Activated gamma-delta T cell treated with Interleukin-2 at 50 U/mL for 16 hours (primary cell): ENCODE measurements around the gene SKIDA1.
"Not testable (repeated sequence)": the region's sequence is repeated elsewhere in the genome, so short reads cannot be mapped to it uniquely, and the experiment has no call there.

Experiments used
- DNase-seq: peaks from one replicate; pipeline ENCODE4 v3.0.0-alpha.2; 2020

Gene SKIDA1

GRCh38 chr10:21525367-21526187 is at the start of gene SKIDA1:
Gene SKIDA1, minus strand, starts transcription at chr10:21525682. Its CDS starts 7,860 bp downstream, at chr10:21517822.
- peak; percentile 42 for DNase-seq

GRCh38 chr10:21574514-21574913 is 49.0 kb upstream of the SKIDA1 start:
- not testable (repeated sequence) for DNase-seq

DNA sequence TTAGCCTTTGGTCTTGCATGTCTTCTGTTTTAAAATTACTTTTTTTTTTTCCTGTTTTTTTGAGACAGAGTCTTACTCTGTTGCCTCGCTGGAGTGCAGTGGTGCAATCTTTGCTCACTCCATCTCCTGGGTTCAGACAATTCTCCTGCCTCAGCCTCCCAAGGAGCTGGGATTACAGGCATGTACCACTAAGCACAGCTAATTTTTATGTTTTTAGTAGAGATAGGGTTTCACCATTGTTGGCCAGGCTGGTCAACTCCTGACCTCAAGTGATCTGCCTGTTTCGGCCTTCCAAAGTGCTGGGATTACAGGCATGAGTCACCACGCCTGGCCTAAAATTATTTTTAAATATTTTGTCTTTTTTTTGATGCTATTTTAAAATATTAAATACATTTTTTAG is 47.1 kb upstream of the SKIDA1 start:
- no peak for DNase-seq

GRCh38 chr10:21570761-21571521 is 45.5 kb upstream of the SKIDA1 start:
- no peak for DNase-seq

DNA sequence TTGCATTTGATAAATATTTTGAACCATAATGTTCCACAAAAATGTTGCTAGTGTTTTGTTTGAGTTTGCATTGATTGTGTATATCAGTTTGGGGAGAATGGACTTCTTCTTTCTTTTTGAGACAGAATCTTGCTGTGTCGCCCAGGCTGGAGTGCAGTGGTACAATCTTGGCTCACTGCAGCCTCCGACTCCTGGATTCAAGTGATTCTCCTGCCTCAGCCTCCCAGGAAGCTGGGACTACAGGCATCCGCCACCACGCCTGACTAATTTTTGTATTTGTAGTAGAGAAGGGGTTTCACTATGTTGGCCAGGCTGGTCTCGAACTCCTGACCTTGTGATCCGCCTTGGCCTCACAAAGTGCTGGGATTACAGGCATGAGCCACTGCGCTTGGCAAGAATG is 33.5 kb upstream of the SKIDA1 start:
- not testable (repeated sequence) for DNase-seq

- no peak for DNase-seq
Measured at GRCh38 chr10:21556527-21556926, 31.0 kb upstream of the SKIDA1 start.

DNA sequence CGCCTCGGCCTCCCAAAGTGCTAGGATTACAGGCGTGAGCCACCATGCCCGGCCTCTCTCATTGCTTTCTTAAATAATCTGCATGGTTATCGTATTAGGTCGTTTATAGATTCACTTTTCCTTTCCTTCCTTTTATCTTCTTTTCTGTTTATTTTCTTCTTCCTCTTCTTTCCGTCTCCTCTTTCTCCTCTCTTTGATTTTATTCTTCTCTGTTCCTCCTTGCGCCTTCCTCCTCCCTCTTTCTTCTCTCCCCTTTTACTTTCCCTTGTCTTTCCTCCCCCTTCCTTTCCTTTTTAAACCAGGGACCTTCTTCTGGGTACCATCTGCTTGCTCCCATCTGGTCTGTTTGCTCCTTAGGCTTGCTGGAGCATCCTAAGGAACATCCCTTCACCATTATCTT is 27.2 kb upstream of the SKIDA1 start:
- no peak for DNase-seq

DNA sequence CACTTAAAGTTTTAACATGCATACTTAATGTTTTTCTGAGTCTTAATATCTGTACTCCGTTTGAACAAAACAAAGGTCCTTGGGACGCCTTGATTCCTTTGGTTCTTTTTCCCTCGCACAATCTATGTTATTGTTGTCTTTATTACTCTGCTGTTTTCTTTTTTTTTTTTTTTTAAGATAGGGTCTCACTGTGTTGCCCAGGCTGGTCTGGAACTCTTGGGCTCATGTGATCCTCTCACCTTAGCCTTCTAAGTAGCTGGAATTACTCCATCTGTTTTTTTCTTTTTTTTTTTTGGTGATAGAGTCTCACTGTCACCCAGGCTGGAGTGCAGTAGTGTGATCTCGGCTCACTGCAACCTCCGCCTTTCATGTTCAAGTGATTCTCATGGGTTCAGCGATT is 21.8 kb upstream of the SKIDA1 start:
- DNase-seq = no peak

- not testable (repeated sequence) for DNase-seq
Measured at GRCh38 chr10:21540701-21541100, 15.2 kb upstream of the SKIDA1 start.

DNA sequence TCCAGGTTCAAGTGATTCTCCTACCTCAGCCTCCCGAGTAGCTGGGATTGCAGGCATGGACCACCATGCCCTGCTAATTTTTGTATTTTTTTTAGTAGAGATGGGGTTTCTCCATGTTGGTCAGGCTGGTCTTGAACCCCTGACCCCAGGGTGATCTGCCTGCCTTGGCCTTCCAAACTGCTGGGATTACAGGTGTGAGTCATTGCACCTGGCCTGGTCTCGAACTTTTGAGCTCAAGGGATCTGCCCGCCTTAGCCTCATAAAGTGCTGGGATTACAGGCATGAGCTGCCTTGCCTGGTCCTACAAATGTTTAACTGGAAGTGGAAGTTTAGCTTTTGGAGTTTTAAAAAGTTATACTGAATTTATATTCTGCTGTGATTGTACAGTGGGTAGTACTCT is 11.4 kb upstream of the SKIDA1 start:
- DNase-seq = no peak

DNA sequence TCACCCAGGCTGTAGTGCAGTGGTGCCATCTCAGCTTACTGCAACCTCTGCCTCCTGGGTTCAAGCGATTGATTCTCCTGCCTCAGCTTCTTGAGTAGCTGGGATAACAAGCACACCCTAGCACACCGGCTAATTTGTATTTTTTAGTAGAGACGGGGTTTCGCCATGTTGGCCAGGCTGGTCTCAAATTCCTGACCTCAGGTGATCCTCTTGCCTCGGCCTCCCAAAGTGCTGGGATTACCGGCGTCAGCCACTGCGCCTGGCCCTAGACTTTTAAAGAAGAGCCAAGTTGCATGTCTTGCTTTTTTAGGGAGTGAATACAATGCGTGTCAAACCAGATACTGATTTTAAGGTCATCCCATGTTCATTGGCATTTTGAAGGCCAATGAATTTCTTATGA is 10.5 kb upstream of the SKIDA1 start:
- DNase-seq = not testable (repeated sequence)

- DNase-seq = no peak
Measured at GRCh38 chr10:21535494-21535965, 10.0 kb upstream of the SKIDA1 start.

DNA sequence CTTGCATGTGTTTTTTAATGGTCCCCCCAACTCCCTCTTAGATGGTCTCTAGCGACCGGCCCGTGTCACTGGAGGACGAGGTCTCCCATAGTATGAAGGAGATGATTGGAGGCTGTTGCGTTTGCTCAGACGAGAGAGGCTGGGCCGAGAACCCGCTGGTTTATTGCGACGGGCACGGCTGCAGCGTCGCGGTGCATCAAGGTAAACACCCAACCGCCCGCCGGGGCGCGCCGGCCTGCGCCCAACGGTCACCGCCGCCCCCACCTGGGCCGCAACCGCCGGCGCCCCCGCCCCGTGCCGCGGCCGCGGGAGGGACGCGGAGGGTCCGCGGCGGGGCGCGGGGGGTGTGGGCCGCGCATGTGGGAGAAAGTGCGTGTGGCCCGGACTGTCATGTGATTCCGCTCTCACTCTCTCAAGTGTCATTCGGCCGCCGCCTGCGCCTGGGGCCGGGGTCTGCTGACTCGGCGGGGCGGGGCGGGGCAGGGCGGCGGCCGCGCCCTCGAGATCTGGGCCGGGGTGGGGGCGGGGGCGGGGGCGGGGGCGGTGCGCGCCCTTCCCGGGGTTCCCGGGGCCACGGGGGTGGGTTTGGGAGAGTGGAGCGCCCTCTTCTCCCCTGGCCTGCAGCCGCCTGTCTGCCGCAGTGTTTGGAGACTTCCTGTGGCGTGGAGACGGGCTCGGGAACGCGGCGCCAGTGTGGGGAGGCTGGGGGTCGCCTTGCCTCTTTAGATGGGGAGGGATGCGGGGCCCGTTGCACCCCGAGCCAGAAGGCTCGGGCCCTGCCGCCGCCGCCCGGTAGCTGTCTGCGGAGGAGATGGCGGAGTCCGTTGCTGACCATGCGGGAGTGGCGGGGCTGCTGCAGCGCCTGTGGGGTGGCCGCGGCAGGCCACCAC is 9.4 kb upstream of the SKIDA1 start:
- DNase-seq = peak; percentile 42

DNA sequence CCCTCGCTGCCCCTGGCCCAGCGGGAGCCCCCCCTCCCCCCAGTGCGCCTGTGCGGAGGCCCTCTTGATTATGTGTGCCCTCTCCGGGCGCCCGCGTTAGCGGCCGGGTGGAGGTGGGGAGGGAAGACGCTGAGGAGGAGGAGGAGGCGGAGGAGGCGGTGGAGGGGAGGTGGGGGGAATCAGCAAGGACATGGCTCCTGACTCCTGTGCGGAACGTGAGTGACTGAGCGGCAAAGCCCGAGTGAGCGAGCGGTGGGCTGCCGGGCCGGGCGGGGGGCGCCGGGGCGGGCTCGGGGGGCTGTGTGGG is 8.8 kb upstream of the SKIDA1 start:
- DNase-seq = no peak

DNA sequence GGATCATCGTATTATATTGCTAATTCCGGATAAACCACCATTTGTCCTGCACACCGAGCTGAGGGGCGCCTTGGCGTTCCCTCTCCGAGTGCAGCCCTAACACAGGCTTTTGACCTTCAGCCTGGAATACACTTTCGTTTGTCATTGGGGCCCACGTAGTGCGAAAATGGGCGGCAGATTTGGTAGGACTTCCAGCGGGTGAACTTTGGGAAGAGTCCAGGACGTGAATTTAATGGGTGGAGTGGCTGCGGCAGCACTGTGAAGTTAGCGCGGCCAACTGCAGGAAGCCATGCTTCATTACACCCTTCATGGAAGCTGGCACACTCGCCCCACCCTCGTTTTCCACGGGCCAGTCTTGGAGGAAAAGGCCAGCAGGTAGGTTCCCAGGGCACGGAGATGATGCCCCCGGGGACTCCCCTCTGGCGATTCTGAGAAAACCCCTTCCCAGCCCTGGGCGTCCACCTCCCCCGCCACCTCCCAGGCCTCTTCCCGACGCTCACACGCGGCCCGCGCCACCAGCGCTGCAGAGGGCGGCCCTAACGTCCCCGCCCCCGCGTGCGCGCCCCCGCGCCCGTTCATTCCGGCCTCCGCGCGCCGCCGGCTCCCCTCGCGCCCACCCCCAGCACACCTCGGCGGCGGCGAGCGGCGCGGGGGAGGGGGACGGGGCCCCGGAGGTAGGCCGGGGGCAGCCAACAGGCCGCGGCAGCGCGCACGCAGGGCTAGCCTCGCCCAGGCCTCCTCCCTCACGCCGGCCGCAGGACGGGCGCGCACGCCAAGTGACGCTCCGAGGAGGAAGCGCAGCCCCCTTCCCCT is 8.2 kb upstream of the SKIDA1 start, which contains the start of gene MLLT10:
TSS of gene MLLT10 (plus strand) at position 766 of the 813 bp plus-strand sequence. CDS start 413 bp downstream, outside the sequence.
- peak; percentile 88 for DNase-seq

DNA sequence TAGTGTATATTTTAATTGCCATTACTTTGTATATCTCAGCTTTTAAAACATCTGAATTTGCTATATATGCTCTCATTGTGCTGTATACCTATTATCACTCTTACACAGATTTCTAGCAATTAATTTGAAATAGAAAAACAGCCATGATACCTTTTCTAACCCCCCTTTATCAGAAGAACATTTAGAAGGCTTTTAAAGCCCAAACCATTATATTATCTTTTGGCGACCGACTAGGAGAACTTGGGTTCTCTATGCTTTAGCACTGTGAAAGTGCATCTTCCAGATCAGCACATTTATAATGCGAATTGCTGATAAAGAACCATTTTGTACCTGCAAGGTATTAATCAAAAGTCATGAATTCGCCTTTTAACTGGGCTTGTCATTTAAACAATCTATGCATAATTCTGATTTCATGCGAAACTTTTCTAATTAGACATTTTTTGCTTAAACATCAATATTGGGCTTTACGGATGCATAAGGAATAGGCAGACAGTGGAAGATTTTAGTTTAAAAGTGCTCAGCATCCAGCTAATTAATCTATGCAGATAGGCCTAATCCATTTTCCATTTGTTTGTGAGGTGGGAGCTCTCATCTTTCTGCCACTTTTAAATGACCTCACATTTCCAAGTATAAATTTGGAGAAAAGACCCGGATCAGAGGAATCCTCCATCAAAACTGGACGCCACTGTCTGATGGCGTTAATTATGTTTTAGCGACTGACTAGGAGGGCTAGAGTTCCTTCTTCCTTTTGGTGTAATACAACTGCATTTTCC is 7.4 kb upstream of the SKIDA1 start:
- DNase-seq = no peak

GRCh38 chr10:21531164-21531563 is 5.7 kb upstream of the SKIDA1 start:
- no peak for DNase-seq

- no peak for DNase-seq
Measured at GRCh38 chr10:21530641-21531040, 5.2 kb upstream of the SKIDA1 start.

DNA sequence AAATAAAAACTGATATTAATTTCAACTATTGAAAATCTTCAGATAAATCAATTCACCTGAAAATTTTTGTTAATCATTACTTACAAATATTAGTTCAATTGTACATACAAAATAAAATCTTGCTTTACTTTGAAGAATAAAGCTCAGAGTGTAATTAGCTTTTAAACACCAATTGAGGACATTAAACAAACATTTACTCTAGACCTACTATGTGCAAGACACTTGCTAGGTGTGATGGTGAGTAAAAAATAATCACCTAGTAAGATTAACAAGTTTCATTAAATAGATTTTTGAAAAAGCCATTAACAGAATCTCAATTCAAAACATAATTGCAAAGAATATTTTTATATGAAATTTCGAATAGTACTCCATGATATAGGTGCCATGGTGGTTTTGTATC is 4.7 kb upstream of the SKIDA1 start:
- DNase-seq = no peak

DNA sequence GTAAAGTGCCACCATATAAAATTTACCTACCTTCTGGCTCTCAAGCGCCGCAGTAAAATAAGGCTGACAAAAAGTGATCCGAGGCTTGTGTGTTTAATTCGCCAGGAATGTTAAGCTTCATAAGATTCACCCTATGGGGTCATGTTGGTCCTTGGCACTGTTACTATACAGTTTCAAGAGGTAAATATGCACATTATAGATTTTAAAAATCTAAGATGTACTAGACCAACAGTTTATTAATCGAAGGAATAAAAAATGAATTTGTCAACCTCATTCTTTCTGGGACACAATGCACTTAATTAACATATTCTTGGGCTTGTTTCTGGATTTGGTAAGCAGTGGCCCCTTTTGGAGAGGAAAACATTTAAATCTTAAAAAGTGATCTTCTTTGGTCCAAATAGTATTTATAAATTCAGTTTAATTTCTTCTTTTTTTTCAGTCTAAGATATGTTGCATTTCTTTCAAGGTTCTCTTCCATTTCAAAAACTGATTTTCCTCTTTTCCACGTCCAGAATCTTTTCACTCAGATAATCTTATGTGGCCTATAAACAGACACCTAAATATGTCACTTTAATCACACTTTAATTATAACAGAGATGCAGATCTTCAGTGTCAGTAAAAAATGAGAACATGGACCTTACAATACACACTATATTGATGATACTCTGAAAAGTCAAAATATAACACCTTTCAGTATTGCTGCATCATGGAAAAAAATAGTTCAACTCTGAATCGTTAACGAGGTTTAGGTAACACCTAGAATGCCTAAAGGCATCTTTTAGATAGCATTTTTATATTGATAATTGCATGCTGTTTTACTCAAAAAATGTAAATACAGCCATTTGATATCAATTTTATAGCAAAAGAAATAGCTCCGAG is 3.8 kb upstream of the SKIDA1 start:
- no peak for DNase-seq
